HG02763 (cell line): ENCODE measurements around the gene OR5AU1.

Source experiments
- ATAC-seq: cut with Tn5 transposase; IDR thresholded peaks from one replicate; pipeline ENCODE4 v1.9.1; 2021; ENCODE audit warnings: mild to moderate bottlenecking, moderate library complexity; ENCODE audit not compliant: unreplicated experiment

Gene OR5AU1

DNA sequence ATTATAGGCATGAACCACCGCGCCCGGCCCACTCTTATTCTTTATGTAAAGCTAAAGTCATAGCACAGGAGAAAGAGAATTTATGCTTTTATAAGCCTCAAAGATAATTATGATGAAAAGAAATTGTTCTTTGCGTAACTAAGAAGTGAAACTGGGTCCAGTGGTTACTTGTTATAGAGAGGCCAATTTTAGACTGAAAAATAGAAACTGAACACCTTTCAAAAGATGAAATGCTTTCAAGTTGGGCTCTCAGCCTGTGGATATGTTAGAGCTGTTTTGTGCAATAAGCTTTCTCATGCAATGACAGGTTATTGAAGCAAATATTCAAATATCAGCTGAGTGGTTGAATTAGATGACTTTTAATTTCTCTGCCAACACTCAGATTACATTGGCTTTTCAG, 47.1 kb downstream of the OR5AU1 start:
- no peak for ATAC-seq

DNA sequence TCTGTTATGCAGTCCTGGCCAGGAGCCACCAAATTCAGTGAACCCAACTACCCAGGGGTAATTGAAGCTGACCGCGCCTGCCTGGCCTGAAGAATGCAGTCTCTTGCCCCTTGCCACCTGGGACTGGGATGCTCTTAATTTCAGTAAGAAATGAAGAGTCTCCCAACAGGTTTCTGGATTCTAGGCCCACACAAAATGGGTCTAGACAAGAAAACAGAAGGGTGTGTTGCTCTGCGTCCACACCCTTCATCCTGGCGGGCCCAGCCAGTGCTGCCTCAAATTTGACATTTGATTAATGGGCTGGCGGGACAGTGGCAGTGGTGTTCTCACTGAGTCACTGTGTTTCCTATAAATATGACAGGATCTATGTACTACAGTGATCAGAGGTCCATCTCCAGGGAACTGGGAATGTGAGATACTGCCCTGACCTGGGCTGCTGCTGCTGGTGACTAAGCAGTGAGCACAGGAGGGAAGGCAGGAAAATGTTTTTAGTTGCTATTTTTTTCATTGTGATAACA, 48.5 kb downstream of the OR5AU1 start:
- no peak for ATAC-seq

DNA sequence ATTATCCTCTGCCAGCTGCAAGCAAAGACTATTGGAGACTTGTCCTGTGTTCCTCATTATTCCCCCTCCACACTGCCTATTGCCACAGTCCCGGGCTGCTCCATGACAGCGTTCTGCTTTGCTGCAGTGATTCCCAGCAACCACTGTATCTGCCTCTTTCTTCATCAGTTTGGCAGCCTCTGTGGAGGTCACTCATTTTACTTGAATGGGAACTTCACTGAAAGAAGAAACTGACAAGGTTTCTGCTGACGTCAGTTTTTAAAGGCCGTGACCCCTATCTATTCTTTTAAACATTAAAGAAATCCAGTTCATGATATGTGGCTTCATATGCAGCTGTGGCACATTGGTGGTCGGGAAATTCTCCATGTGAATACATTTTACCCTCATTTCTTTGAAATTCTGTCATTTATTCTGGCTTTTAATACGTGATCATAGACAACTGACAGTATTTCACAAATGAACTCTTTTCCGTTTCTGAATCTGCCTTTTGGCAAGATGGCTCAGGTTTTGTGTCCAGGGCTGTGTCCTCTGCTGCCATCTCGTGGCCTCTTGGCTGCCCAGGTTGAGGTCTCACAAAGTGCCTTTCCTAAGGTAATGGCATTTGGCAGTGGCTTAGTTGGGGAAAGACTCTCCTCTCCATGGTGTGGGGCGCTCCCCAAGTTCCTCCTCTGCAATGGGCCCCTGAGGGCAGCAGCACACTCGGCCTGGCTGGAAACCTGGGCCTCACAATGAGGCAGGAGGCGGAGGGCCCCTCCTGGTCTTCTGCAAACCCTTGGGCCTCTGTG, 49.2 kb downstream of the OR5AU1 start:
- no peak for ATAC-seq

DNA sequence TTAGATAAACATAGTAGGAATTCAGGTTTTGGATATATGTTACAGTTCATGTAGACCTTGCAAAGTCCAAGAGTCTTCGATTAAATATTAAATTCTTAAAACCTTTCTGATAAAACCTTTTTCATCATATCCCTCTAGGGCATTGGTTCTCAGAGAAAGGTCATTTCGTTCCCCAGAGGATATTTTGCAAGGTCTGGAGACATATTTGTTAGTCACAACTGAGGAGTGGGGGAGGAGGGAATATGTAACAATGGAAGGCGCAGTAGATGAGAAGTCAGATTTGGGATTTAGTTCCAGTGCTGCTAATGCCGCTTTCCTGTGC, 49.7 kb downstream of the OR5AU1 start:
- ATAC-seq, result no peak

DNA sequence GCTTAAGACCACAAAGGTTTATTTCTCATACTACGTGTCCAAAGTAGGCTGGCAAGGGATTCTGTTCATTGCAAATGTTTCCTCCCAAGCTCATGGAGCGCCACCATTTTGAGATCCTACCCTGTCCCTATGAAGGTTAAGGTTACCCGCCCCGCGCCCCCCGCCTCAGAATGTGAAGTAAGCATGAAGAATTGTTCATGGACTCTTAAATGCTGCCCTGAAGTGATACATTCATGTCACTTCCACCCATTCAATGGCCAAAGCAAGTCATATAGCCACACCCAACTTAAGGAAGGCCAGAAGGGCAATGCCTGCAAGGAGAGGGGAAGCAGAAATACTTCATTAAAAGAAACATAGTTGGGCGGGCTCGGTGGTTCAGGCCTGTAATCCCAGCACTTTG, 50.8 kb downstream of the OR5AU1 start:
- ATAC-seq, result no peak
